ENCODE measurements around the gene MYH14. TPM values are rescaled to one million over a fixed set of nuclear protein-coding genes. Genes with fewer than 3 reads are reported as not detected.

The MYH14 gene
- total and polyA plus RNA-seq, 9 of the 15 experiments (the other 6 are each of a cell fraction or from before 2014, with no cell fraction given) = 0.04 to 0.86 (median 0.19) TPM; not detected in 2

DNA sequence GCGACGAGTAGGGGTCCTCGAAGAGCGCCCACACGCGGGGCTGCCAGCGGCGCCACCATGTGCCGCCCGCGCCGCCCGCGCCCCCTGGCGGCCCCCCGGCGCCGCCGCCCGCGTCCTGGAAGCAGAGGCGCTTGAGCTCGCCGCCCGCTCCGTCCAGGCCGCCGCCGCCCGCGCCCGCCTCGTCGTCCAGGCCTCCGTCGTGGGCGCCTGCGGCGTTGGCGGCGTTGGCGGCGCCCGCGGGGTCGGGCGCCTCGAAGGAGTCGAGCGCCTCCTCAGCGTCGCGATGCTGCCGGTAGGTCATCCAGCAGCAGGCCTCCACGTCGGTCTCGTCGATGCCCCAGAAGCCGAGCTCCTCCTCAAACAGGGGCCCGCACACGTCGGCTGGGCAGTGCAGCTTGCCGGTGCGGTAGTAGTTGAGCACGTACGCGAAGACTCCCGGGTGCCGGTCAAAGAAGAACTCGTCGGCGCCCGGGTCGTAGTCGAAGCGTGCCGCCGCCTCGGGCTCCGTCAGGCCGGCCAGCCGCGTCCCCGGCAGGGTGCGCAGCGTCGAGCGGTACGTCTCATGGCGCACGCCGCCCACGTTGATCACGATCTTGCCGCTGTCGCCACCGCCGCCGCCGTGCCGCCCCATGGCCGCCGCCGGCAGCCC lies 124.9 kb downstream of the MYH14 start (continued):
- TF ChIP-seq MTA2 (IDR thresholded peaks at IDR 0.05; ENCODE audit: low read depth) (no peak), CBFA2T3 (IDR thresholded peaks at IDR 0.05) (no peak), ZNF165 (CRISPR knock-in tag; IDR thresholded peaks at IDR 0.05; ENCODE audit: borderline replicate concordance) (no peak), ZNF696 (CRISPR knock-in tag; conservative IDR thresholded peaks at IDR 0.05) (no peak), CREM (IDR thresholded peaks at IDR 0.05; ENCODE audit: low read depth) (peak; percentile 59; the same call in 1 of the 2 replicates), ASH1L (IDR thresholded peaks at IDR 0.05; ENCODE audit: borderline replicate concordance, low read depth, partially characterized antibody) (no peak), SMAD3 (CRISPR knock-in tag; conservative IDR thresholded peaks at IDR 0.05) (no peak), TAF15 (IDR thresholded peaks at IDR 0.05; ENCODE audit: low read depth, low read length) (no peak), NCOA4 (IDR thresholded peaks at IDR 0.05; ENCODE audit: partially characterized antibody) (no peak), LCOR (CRISPR knock-in tag; IDR thresholded peaks at IDR 0.05) (no peak), NR4A1 (CRISPR knock-in tag; IDR thresholded peaks at IDR 0.05) (no peak), NR4A1 (tag; IDR thresholded peaks at IDR 0.05) (0 out of 2 replicates have a peak, but pooled peaks have one; percentile 47)
- TF ChIP-seq, protein P1, sequence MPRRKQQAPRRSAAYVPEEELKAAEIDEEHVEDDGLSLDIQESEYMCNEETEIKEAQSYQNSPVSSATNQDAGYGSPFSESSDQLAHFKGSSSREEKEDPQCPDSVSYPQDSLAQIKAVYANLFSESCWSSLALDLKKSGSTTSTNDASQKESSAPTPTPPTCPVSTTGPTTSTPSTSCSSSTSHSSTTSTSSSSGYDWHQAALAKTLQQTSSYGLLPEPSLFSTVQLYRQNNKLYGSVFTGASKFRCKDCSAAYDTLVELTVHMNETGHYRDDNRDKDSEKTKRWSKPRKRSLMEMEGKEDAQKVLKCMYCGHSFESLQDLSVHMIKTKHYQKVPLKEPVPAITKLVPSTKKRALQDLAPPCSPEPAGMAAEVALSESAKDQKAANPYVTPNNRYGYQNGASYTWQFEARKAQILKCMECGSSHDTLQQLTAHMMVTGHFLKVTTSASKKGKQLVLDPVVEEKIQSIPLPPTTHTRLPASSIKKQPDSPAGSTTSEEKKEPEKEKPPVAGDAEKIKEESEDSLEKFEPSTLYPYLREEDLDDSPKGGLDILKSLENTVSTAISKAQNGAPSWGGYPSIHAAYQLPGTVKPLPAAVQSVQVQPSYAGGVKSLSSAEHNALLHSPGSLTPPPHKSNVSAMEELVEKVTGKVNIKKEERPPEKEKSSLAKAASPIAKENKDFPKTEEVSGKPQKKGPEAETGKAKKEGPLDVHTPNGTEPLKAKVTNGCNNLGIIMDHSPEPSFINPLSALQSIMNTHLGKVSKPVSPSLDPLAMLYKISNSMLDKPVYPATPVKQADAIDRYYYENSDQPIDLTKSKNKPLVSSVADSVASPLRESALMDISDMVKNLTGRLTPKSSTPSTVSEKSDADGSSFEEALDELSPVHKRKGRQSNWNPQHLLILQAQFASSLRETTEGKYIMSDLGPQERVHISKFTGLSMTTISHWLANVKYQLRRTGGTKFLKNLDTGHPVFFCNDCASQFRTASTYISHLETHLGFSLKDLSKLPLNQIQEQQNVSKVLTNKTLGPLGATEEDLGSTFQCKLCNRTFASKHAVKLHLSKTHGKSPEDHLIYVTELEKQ (CRISPR knock-in tag; IDR thresholded peaks at IDR 0.05) = no peak
- TF ChIP-seq, protein P2, sequence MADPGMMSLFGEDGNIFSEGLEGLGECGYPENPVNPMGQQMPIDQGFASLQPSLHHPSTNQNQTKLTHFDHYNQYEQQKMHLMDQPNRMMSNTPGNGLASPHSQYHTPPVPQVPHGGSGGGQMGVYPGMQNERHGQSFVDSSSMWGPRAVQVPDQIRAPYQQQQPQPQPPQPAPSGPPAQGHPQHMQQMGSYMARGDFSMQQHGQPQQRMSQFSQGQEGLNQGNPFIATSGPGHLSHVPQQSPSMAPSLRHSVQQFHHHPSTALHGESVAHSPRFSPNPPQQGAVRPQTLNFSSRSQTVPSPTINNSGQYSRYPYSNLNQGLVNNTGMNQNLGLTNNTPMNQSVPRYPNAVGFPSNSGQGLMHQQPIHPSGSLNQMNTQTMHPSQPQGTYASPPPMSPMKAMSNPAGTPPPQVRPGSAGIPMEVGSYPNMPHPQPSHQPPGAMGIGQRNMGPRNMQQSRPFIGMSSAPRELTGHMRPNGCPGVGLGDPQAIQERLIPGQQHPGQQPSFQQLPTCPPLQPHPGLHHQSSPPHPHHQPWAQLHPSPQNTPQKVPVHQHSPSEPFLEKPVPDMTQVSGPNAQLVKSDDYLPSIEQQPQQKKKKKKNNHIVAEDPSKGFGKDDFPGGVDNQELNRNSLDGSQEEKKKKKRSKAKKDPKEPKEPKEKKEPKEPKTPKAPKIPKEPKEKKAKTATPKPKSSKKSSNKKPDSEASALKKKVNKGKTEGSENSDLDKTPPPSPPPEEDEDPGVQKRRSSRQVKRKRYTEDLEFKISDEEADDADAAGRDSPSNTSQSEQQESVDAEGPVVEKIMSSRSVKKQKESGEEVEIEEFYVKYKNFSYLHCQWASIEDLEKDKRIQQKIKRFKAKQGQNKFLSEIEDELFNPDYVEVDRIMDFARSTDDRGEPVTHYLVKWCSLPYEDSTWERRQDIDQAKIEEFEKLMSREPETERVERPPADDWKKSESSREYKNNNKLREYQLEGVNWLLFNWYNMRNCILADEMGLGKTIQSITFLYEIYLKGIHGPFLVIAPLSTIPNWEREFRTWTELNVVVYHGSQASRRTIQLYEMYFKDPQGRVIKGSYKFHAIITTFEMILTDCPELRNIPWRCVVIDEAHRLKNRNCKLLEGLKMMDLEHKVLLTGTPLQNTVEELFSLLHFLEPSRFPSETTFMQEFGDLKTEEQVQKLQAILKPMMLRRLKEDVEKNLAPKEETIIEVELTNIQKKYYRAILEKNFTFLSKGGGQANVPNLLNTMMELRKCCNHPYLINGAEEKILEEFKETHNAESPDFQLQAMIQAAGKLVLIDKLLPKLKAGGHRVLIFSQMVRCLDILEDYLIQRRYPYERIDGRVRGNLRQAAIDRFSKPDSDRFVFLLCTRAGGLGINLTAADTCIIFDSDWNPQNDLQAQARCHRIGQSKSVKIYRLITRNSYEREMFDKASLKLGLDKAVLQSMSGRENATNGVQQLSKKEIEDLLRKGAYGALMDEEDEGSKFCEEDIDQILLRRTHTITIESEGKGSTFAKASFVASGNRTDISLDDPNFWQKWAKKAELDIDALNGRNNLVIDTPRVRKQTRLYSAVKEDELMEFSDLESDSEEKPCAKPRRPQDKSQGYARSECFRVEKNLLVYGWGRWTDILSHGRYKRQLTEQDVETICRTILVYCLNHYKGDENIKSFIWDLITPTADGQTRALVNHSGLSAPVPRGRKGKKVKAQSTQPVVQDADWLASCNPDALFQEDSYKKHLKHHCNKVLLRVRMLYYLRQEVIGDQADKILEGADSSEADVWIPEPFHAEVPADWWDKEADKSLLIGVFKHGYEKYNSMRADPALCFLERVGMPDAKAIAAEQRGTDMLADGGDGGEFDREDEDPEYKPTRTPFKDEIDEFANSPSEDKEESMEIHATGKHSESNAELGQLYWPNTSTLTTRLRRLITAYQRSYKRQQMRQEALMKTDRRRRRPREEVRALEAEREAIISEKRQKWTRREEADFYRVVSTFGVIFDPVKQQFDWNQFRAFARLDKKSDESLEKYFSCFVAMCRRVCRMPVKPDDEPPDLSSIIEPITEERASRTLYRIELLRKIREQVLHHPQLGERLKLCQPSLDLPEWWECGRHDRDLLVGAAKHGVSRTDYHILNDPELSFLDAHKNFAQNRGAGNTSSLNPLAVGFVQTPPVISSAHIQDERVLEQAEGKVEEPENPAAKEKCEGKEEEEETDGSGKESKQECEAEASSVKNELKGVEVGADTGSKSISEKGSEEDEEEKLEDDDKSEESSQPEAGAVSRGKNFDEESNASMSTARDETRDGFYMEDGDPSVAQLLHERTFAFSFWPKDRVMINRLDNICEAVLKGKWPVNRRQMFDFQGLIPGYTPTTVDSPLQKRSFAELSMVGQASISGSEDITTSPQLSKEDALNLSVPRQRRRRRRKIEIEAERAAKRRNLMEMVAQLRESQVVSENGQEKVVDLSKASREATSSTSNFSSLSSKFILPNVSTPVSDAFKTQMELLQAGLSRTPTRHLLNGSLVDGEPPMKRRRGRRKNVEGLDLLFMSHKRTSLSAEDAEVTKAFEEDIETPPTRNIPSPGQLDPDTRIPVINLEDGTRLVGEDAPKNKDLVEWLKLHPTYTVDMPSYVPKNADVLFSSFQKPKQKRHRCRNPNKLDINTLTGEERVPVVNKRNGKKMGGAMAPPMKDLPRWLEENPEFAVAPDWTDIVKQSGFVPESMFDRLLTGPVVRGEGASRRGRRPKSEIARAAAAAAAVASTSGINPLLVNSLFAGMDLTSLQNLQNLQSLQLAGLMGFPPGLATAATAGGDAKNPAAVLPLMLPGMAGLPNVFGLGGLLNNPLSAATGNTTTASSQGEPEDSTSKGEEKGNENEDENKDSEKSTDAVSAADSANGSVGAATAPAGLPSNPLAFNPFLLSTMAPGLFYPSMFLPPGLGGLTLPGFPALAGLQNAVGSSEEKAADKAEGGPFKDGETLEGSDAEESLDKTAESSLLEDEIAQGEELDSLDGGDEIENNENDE (IDR thresholded peaks at IDR 0.05; ENCODE audit: low read depth, low read length) = no peak

Measured in K562 (cell line).